OCI-LY1 (cell line): ENCODE data around the gene LTBP2.

Source experiments
- CTCF ChIP-seq: fragments of 200-600 bp; sonication (generic), shearing (Covaris generic); IDR thresholded peaks from 2 replicates; pipeline ENCODE4 v1.5.1; 2017; ENCODE audit warnings: mild to moderate bottlenecking, antibody characterized with exemption, low read length, moderate library complexity, mixed read lengths
- EZH2 ChIP-seq: fragments of 200-600 bp; sonication (generic), shearing (Covaris generic); IDR thresholded peaks from 2 replicates; pipeline ENCODE4 v1.8.0; 2017; ENCODE audit warnings: borderline replicate concordance, mixed run types, mild to moderate bottlenecking, antibody characterized with exemption, low read length, moderate library complexity, mixed read lengths

- TF ChIP-seq CTCF (no peak), EZH2 (no peak)
These were observed 62.0 kb downstream of the LTBP2 start for GRCh38 chr14:74550071-74550470.
